HUES6 (cell line): ENCODE data around the gene SASH3.

Experiments
- H3K27ac ChIP-seq: 2 replicates; pipeline ENCODE4 v1.7.0; 2013; ENCODE audit warnings: low read depth, mild to moderate bottlenecking, low read length, inconsistent platforms
- H3K27me3 ChIP-seq: 2 replicates; pipeline ENCODE4 v1.6.1; 2013; ENCODE audit warnings: low read length; ENCODE audit not compliant: control insufficient read depth, insufficient read depth
- H3K36me3 ChIP-seq: 2 replicates; pipeline ENCODE4 v1.6.1; 2013; ENCODE audit warnings: low read length; ENCODE audit not compliant: control insufficient read depth, insufficient read depth
- H3K4me1 ChIP-seq: 2 replicates; pipeline ENCODE4 v1.6.1; 2013; ENCODE audit warnings: low read length; ENCODE audit not compliant: control insufficient read depth, insufficient read depth
- H3K4me3 ChIP-seq: 2 replicates; pipeline ENCODE4 v1.5.1; 2013; ENCODE audit warnings: low read depth, low read length
- H3K9ac ChIP-seq: one replicate; pipeline ENCODE4 v1.6.1; 2013; ENCODE audit warnings: mild to moderate bottlenecking, low read length
- H3K9me3 ChIP-seq: 2 replicates; pipeline ENCODE4 v1.6.1; 2013; ENCODE audit warnings: low read depth, low read length; ENCODE audit not compliant: control insufficient read depth, insufficient read depth

Gene SASH3

GRCh38 chrX:129743821-129744220, 35.9 kb upstream of the SASH3 start:
- H3K27me3 ChIP-seq = peaks cover 28% of the 10 kb centered on the region
- H3K9me3 ChIP-seq = no peaks in the 10 kb centered on the region
- H3K27ac ChIP-seq = no peak overlapping the region
- peaks cover 44% of the 10 kb centered on the region for H3K4me1 ChIP-seq
- no peak overlapping the region for H3K9ac ChIP-seq
- H3K36me3 ChIP-seq = no peaks in the 10 kb centered on the region
- no peak overlapping the region for H3K4me3 ChIP-seq

- H3K4me1 ChIP-seq = peaks cover 35% of the 10 kb centered on the region
- no peak overlapping the region for H3K4me3 ChIP-seq
Observed at GRCh38 chrX:129744861-129745321, 34.9 kb upstream of the SASH3 start.

GRCh38 chrX:129746557-129747470, 32.9 kb upstream of the SASH3 start:
- no peak overlapping the region for H3K4me3 ChIP-seq
- peaks cover 31% of the 10 kb centered on the region for H3K4me1 ChIP-seq
- H3K9ac ChIP-seq = no peak overlapping the region
- no peak overlapping the region for H3K27ac ChIP-seq
- no peaks in the 10 kb centered on the region for H3K9me3 ChIP-seq
- no peaks in the 10 kb centered on the region for H3K36me3 ChIP-seq
- peaks cover 28% of the 10 kb centered on the region for H3K27me3 ChIP-seq

More at GRCh38 chrX:129744861-129745321, 34.9 kb upstream of the SASH3 start:
- no peaks in the 10 kb centered on the region for H3K9me3 ChIP-seq
- H3K27me3 ChIP-seq = peaks cover 28% of the 10 kb centered on the region
- no peak overlapping the region for H3K27ac ChIP-seq
- no peak overlapping the region for H3K9ac ChIP-seq
- no peaks in the 10 kb centered on the region for H3K36me3 ChIP-seq

GRCh38 chrX:129747533-129747932, 32.2 kb upstream of the SASH3 start:
- H3K27ac ChIP-seq = no peak overlapping the region
- H3K4me1 ChIP-seq = peaks cover 30% of the 10 kb centered on the region
- no peaks in the 10 kb centered on the region for H3K9me3 ChIP-seq
- no peaks in the 10 kb centered on the region for H3K36me3 ChIP-seq
- no peak overlapping the region for H3K4me3 ChIP-seq
- no peak overlapping the region for H3K9ac ChIP-seq
- H3K27me3 ChIP-seq = peaks cover 28% of the 10 kb centered on the region

- H3K4me1 ChIP-seq = peaks cover 26% of the 10 kb centered on the region
- no peaks in the 10 kb centered on the region for H3K9me3 ChIP-seq
- H3K9ac ChIP-seq = no peak overlapping the region
- H3K27me3 ChIP-seq = peaks cover 28% of the 10 kb centered on the region
- no peaks in the 10 kb centered on the region for H3K36me3 ChIP-seq
- H3K27ac ChIP-seq = no peak overlapping the region
- no peak overlapping the region for H3K4me3 ChIP-seq
Observed at GRCh38 chrX:129748305-129748704, 31.4 kb upstream of the SASH3 start.

- Histone ChIP-seq H3K27ac (no peak overlapping the region), H3K27me3 (peaks cover 21% of the 10 kb centered on the region), H3K4me1 (peaks cover 27% of the 10 kb centered on the region), H3K4me3 (no peak overlapping the region), H3K9me3 (no peaks in the 10 kb centered on the region), H3K36me3 (no peaks in the 10 kb centered on the region), H3K9ac (no peak overlapping the region)
Observed at GRCh38 chrX:129749069-129749468, 30.7 kb upstream of the SASH3 start.

- no peaks in the 10 kb centered on the region for H3K9me3 ChIP-seq
- H3K36me3 ChIP-seq = no peaks in the 10 kb centered on the region
- H3K27ac ChIP-seq = no peak overlapping the region
- H3K4me1 ChIP-seq = peaks cover 33% of the 10 kb centered on the region
- no peak overlapping the region for H3K4me3 ChIP-seq
- no peak overlapping the region for H3K9ac ChIP-seq
- H3K27me3 ChIP-seq = peaks cover 5% of the 10 kb centered on the region
Observed at GRCh38 chrX:129750971-129751370, 28.8 kb upstream of the SASH3 start.

GRCh38 chrX:129754056-129755024, 25.4 kb upstream of the SASH3 start:
- no peak overlapping the region for H3K9ac ChIP-seq

GRCh38 chrX:129755779-129756650, 23.7 kb upstream of the SASH3 start:
- no peaks in the 10 kb centered on the region for H3K36me3 ChIP-seq
- H3K4me1 ChIP-seq = peaks cover 11% of the 10 kb centered on the region; the same call in 1 of the 2 replicates
- H3K9me3 ChIP-seq = no peaks in the 10 kb centered on the region
- no peaks in the 10 kb centered on the region; the same call in 1 of the 2 replicates for H3K27me3 ChIP-seq
- no peak overlapping the region for H3K27ac ChIP-seq
- no peak overlapping the region for H3K9ac ChIP-seq
- no peak overlapping the region for H3K4me3 ChIP-seq

More at GRCh38 chrX:129754056-129755024, 25.4 kb upstream of the SASH3 start:
- no peaks in the 10 kb centered on the region for H3K36me3 ChIP-seq
- H3K27ac ChIP-seq = no peak overlapping the region
- no peaks in the 10 kb centered on the region; the same call in 1 of the 2 replicates for H3K27me3 ChIP-seq
- H3K9me3 ChIP-seq = no peaks in the 10 kb centered on the region
- no peak overlapping the region; the same call in 1 of the 2 replicates for H3K4me3 ChIP-seq
- peaks cover 11% of the 10 kb centered on the region; the same call in 1 of the 2 replicates for H3K4me1 ChIP-seq

GRCh38 chrX:129759576-129760061, 20.1 kb upstream of the SASH3 start:
- Histone ChIP-seq H3K27ac (no peak overlapping the region), H3K4me1 (peaks cover 5% of the 10 kb centered on the region; the same call in 1 of the 2 replicates), H3K36me3 (no peaks in the 10 kb centered on the region), H3K27me3 (no peaks in the 10 kb centered on the region), H3K9me3 (no peaks in the 10 kb centered on the region), H3K4me3 (no peak overlapping the region), H3K9ac (no peak overlapping the region)
